GM20000 (cell line): ENCODE measurements around the gene TAF1L.
"Not testable (repeated sequence)": the region's sequence is repeated elsewhere in the genome, so short reads cannot be mapped to it uniquely, and the experiment has no call there.

Experiments used
- DNase-seq: peaks from one replicate; pipeline ENCODE4 v3.0.0; 2012; ENCODE audit warnings: low spot score
- CTCF ChIP-seq: IDR thresholded peaks from 2 replicates; pipeline ENCODE4 v1.5.1; 2012; ENCODE audit warnings: mild to moderate bottlenecking, control low read depth; ENCODE audit errors: extremely low read depth, missing control alignments

The TAF1L gene

DNA sequence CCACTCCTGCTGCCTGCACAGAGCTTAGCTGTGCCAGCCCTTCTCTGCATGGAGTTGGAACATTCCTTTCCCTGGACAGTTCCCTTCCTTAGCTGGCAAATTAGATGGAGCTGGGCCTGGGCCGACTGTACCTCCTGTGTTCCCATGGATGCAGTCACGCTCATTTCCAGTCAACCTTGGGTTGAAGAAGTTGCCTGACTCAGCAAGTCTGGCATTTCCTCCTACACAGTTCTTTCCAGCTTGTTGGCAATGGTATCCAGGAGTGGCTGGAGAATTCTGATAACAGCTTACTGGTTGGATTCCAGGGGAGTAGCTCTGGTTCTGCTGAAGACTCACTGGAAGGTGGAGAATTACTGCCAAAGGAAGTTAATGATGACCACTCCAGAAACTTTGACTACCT is 9.2 kb upstream of the TAF1L start:
- DNase-seq: no peak
- no peak for TF ChIP-seq CTCF

GRCh38 chr9:32633151-32633550 is 2.3 kb downstream of the TAF1L start:
- DNase-seq: not testable (repeated sequence)

DNA sequence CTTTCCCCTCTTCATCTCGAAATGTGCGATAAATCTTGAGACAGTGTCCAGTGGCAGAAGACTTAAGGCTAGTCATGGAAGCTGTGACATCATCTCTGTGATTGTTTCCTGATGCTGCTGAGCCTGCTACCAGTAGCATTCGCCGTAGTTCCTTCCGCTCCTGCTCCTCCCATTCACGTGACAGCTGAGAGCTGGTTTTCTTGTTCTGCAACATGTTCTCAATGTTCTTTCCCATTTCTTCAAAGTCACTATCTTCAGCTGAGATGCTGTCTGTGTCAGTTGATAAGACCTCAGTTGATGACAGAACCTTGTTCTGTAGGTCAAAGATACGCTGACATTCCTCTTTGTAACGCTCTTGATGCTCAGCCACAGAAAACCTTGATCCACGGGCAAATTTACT is 3.5 kb downstream of the TAF1L start:
- no peak for TF ChIP-seq CTCF
- DNase-seq: no peak

- no peak for TF ChIP-seq CTCF
- no peak for DNase-seq
These were observed 8.0 kb downstream of the TAF1L start for GRCh38 chr9:32627394-32627954.

DNA sequence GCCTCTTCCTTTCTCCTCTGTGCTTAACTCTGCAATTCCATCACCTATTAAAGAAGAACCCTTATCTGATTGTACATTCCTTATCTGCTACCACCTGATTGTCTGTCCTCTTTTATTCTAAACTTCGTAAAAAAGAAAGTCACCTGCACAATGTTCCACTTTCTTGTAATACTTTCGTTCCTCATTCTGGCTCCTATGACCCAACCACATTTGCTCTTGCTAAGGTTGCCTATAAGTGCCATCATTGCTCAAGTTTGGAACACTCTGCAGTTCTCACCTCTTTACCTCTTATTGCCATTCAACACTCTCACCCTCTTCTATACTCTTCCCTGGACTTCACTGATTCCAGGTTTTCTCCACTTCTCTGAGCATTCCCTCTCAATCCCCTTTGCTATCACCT is 10.1 kb downstream of the TAF1L start:
- TF ChIP-seq CTCF: no peak
- no peak for DNase-seq

GRCh38 chr9:32622948-32623347 is 12.5 kb downstream of the TAF1L start:
- DNase-seq: no peak
- no peak for TF ChIP-seq CTCF

DNA sequence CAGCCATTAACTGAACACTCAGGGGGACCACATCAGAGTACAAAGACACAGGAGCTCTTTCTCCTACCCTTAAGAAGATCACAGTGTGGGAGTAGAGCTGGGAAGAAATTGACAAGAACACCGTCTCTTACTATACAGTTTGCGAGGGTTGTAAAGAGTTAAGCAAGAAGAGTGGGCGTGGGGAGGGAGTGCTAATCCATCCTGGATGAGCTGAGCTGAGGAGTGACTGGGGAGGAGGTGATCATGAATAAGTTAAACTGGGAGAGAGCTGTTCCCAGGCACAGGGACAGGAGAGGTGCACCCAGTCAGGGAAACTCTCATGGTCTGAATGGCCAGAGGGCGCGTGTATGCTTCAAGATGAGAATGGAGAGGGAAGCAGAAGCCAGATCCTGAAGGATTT is 17.2 kb downstream of the TAF1L start:
- DNase-seq: no peak
- TF ChIP-seq CTCF: no peak

GRCh38 chr9:32606811-32607210 is 28.7 kb downstream of the TAF1L start:
- DNase-seq: no peak
- no peak for TF ChIP-seq CTCF
